SU-DHL-6 (cell line): ENCODE measurements around the gene NDUFB10.

Source experiments
- H2AFZ ChIP-seq: fragments of 200-600 bp; sonication (generic); 2 replicates; pipeline ENCODE4 v1.6.1; 2014; ENCODE audit warnings: low read depth, mild to moderate bottlenecking, moderate library complexity, mixed read lengths, antibody characterized with exemption, low read length; ENCODE audit not compliant: severe bottlenecking
- H3F3A ChIP-seq: fragments of 200-600 bp; shearing (Covaris generic); 2 replicates; pipeline ENCODE4 v1.6.0; 2016; ENCODE audit warnings: antibody characterized with exemption, mild to moderate bottlenecking; ENCODE audit not compliant: insufficient read depth
- H3K27ac ChIP-seq: fragments of 200-600 bp; sonication (generic); 2 replicates; pipeline ENCODE4 v1.5.1; 2016; ENCODE audit warnings: low read depth, mild to moderate bottlenecking, low read length, moderate library complexity, mixed read lengths
- H3K27me3 ChIP-seq: fragments of 200-600 bp; sonication (generic), shearing (Covaris generic); 2 replicates; pipeline ENCODE4 v1.6.0; 2014; ENCODE audit warnings: mild to moderate bottlenecking, low read length
- H3K36me3 ChIP-seq: fragments of 200-600 bp; sonication (generic); 2 replicates; pipeline ENCODE4 v1.6.1; 2014; ENCODE audit warnings: mild to moderate bottlenecking, low read length, mixed read lengths
- H3K4me2 ChIP-seq: fragments of 300-600, 200-600 bp; shearing (Covaris generic), sonication (generic); 2 replicates; pipeline ENCODE4 v1.6.0; 2014; ENCODE audit warnings: low read length, low read depth, mild to moderate bottlenecking; ENCODE audit not compliant: poor library complexity, severe bottlenecking
- H3K4me3 ChIP-seq: fragments of 200-600 bp; sonication (generic); 2 replicates; pipeline ENCODE4 v1.5.1; 2014; ENCODE audit warnings: antibody characterized with exemption, low read length, mild to moderate bottlenecking, mixed read lengths; ENCODE audit not compliant: insufficient read depth, poor library complexity, severe bottlenecking
- H3K79me2 ChIP-seq: fragments of 200-600 bp; sonication (generic); 2 replicates; pipeline ENCODE4 v1.6.1; 2014; ENCODE audit warnings: mild to moderate bottlenecking, low read length, moderate library complexity; ENCODE audit not compliant: insufficient read depth
- H3K9ac ChIP-seq: fragments of 200-600 bp; sonication (generic); 2 replicates; pipeline ENCODE4 v1.7.0; 2014; ENCODE audit warnings: mild to moderate bottlenecking, low read length
- H3K9me2 ChIP-seq: fragments of 200-600 bp; sonication (generic); replicated peaks from 2 replicates; pipeline ENCODE4 v1.6.1; 2014; ENCODE audit warnings: low read length; ENCODE audit not compliant: insufficient read depth
- H3K9me3 ChIP-seq: fragments of 200-600 bp; sonication (generic); 2 replicates; pipeline ENCODE4 v1.6.1; 2014; ENCODE audit warnings: low read length, mixed read lengths; ENCODE audit not compliant: insufficient read depth
- H4K20me1 ChIP-seq: fragments of 200-600 bp; sonication (generic); 2 replicates; pipeline ENCODE4 v1.6.1; 2014; ENCODE audit warnings: low read depth, mild to moderate bottlenecking, antibody characterized with exemption, low read length, moderate library complexity, mixed read lengths
- CTCF ChIP-seq: fragments of 200-600 bp; sonication (generic); IDR thresholded peaks from one replicate; pipeline ENCODE4 v1.5.1; 2017; ENCODE audit warnings: antibody characterized with exemption, mild to moderate bottlenecking, low read length, moderate library complexity; ENCODE audit not compliant: insufficient read depth, poor library complexity, severe bottlenecking
- EZH2phosphoT487 ChIP-seq: fragments of 200-600 bp; sonication (generic), shearing (Covaris generic); conservative IDR thresholded peaks from 2 replicates; pipeline ENCODE4 v1.6.1; 2018; ENCODE audit warnings: mild to moderate bottlenecking, antibody characterized with exemption, low read length, moderate library complexity, mixed read lengths

Gene NDUFB10

GRCh38 chr16:1998360-1998835 lies 39.1 kb downstream of the NDUFB10 start:
- Histone ChIP-seq H3K9me3 (no peaks in the 10 kb centered on the region), H4K20me1 (no peaks in the 10 kb centered on the region; the same call in 1 of the 2 replicates), H3K27me3 (no peaks in the 10 kb centered on the region), H3K9ac (no peak overlapping the region), H3K27ac (no peak overlapping the region), H3K79me2 (peaks cover 2% of the 10 kb centered on the region), H2AFZ (no peak overlapping the region), H3K4me2 (no peak overlapping the region), H3K36me3 (no peaks in the 10 kb centered on the region), H3K4me3 (no peak overlapping the region), H3K9me2 (no peaks in the 10 kb centered on the region), H3F3A (peaks cover 9% of the 10 kb centered on the region)
- TF ChIP-seq CTCF: no peak

- no peaks in the 10 kb centered on the region; the same call in 1 of the 2 replicates for H4K20me1 ChIP-seq
- no peak overlapping the region for H2AFZ ChIP-seq
- H3K4me2 ChIP-seq: no peak overlapping the region
- peaks cover 10% of the 10 kb centered on the region for H3K79me2 ChIP-seq
- TF ChIP-seq EZH2phosphoT487 (no peak), CTCF (no peak)
- H3F3A ChIP-seq: peaks cover 5% of the 10 kb centered on the region; the same call in 1 of the 2 replicates
- H3K27me3 ChIP-seq: no peaks in the 10 kb centered on the region
- no peaks in the 10 kb centered on the region for H3K9me3 ChIP-seq
- no peaks in the 10 kb centered on the region for H3K36me3 ChIP-seq
- no peaks in the 10 kb centered on the region for H3K9me2 ChIP-seq
- H3K27ac ChIP-seq: no peak overlapping the region
- H3K9ac ChIP-seq: no peak overlapping the region
- no peak overlapping the region for H3K4me3 ChIP-seq
Measured at GRCh38 chr16:1998852-1999801, 39.8 kb downstream of the NDUFB10 start.

- no peak overlapping the region for H3K4me2 ChIP-seq
- no peaks in the 10 kb centered on the region for H3K9me3 ChIP-seq
- no peak overlapping the region for H3K27ac ChIP-seq
- H3K9ac ChIP-seq: no peak overlapping the region
- no peak overlapping the region for H2AFZ ChIP-seq
- no peak overlapping the region for H3K4me3 ChIP-seq
- no peaks in the 10 kb centered on the region for H3K27me3 ChIP-seq
- H3K79me2 ChIP-seq: peaks cover 17% of the 10 kb centered on the region
- no peak for TF ChIP-seq CTCF
- no peak for TF ChIP-seq EZH2phosphoT487
- H4K20me1 ChIP-seq: no peaks in the 10 kb centered on the region; the same call in 1 of the 2 replicates
- H3K9me2 ChIP-seq: no peaks in the 10 kb centered on the region
- 0 out of 2 replicates have a peak, but pooled peaks cover 3% of the 10 kb centered on the region for H3F3A ChIP-seq
- H3K36me3 ChIP-seq: no peaks in the 10 kb centered on the region
Measured at GRCh38 chr16:1999866-2000514, 40.7 kb downstream of the NDUFB10 start.
